SJSA1 (cell line): Measurements from ENCODE around the gene IFNL2. TPM values are rescaled to one million over a fixed set of nuclear protein-coding genes. Genes with fewer than 3 reads are reported as not detected.
"Not testable (repeated sequence)": the region's sequence is repeated elsewhere in the genome, so short reads cannot be mapped to it uniquely, and the experiment has no call there.

ENCODE experiments used
- DNase-seq, 2 experiments: peaks; one replicate each; pipeline ENCODE4 v3.0.0-alpha.2; 2015 to 2020; ENCODE audit warnings: low spot score in 2 of 2, low read depth in 1 of 2
- H3K27ac ChIP-seq: fragments of 250-450 bp; sonication (Bioruptor Pico); 2 replicates; pipeline ENCODE4 v1.5.1; 2020; ENCODE audit warnings: mild to moderate bottlenecking, moderate library complexity
- H3K27me3 ChIP-seq: fragments of 250-450 bp; sonication (Bioruptor Pico); replicated peaks from 2 replicates; pipeline ENCODE4 v1.5.1; 2020; ENCODE audit warnings: mild to moderate bottlenecking, moderate library complexity
- H3K36me3 ChIP-seq: fragments of 250-450 bp; sonication (Bioruptor Pico); 2 replicates; pipeline ENCODE4 v1.5.1; 2020; ENCODE audit warnings: mild to moderate bottlenecking
- H3K4me1 ChIP-seq: fragments of 250-450 bp; sonication (Bioruptor Pico); replicated peaks from 2 replicates; pipeline ENCODE4 v1.6.1; 2021; ENCODE audit warnings: mild to moderate bottlenecking
- H3K4me3 ChIP-seq: fragments of 250-450 bp; sonication (Bioruptor Pico); 2 replicates; pipeline ENCODE4 v1.5.1; 2020; ENCODE audit warnings: mild to moderate bottlenecking
- H3K9me3 ChIP-seq: fragments of 250-450 bp; sonication (Bioruptor Pico); replicated peaks from 2 replicates; pipeline ENCODE4 v1.5.1; 2020; ENCODE audit warnings: mild to moderate bottlenecking
- total RNA-seq: library from RNA; depleted of rRNA; stranded (reverse); fragments of >200 nt; shearing (Covaris generic); gene quantifications from 2 replicates; pipeline ENCODE4 v1.2.3, GENCODE V29; 2014

Gene IFNL2
- total RNA-seq, 1 experiment from 2014 or later = not detected

GRCh38 chr19:39245166-39245565 lies 23.0 kb upstream of the IFNL2 start:
- H3K4me1 ChIP-seq, H3K9me3 ChIP-seq, H3K4me3 ChIP-seq, H3K36me3 ChIP-seq, DNase-seq, H3K27ac ChIP-seq: not testable (repeated sequence)
- peaks cover 34% of the 10 kb centered on the region for H3K27me3 ChIP-seq

- Histone ChIP-seq H3K4me3 (no peak overlapping the region), H3K27me3 (peaks cover 44% of the 10 kb centered on the region), H3K36me3 (no peaks in the 10 kb centered on the region), H3K9me3 (no peaks in the 10 kb centered on the region), H3K4me1 (no peaks in the 10 kb centered on the region), H3K27ac (no peak overlapping the region)
- DNase-seq = no peak
These were observed 21.1 kb upstream of the IFNL2 start for GRCh38 chr19:39246951-39247669.

GRCh38 chr19:39247701-39248664 lies 20.2 kb upstream of the IFNL2 start:
- Histone ChIP-seq H3K27me3 (peaks cover 53% of the 10 kb centered on the region), H3K36me3 (no peaks in the 10 kb centered on the region), H3K4me3 (no peak overlapping the region), H3K4me1 (no peaks in the 10 kb centered on the region), H3K27ac (no peak overlapping the region), H3K9me3 (no peaks in the 10 kb centered on the region)
- DNase-seq = no peak

GRCh38 chr19:39248806-39249205 lies 19.4 kb upstream of the IFNL2 start, which contains the start of gene IFNL4:
Gene IFNL4, minus strand, starts transcription at chr19:39248856.
- Histone ChIP-seq H3K27ac (no peak within 1 kb of the TSS), H3K4me3 (no peak within 1 kb of the TSS), H3K27me3 (peaks cover 53% of the 10 kb centered on the region), H3K4me1 (no peaks in the 10 kb centered on the region), H3K36me3 (no peaks in the 10 kb centered on the region), H3K9me3 (no peaks in the 10 kb centered on the region)
- DNase-seq = no peak

- H3K9me3 ChIP-seq = no peaks in the 10 kb centered on the region
- peaks cover 70% of the 10 kb centered on the region for H3K27me3 ChIP-seq
- no peaks in the 10 kb centered on the region for H3K36me3 ChIP-seq
- no peaks in the 10 kb centered on the region for H3K4me1 ChIP-seq
- no peak overlapping the region for H3K4me3 ChIP-seq
- DNase-seq = no peak
- H3K27ac ChIP-seq = no peak overlapping the region
These were observed 17.1 kb upstream of the IFNL2 start for GRCh38 chr19:39251081-39251480.

GRCh38 chr19:39251846-39252245 lies 16.4 kb upstream of the IFNL2 start:
- peaks cover 77% of the 10 kb centered on the region for H3K27me3 ChIP-seq
- H3K27ac ChIP-seq = no peak overlapping the region
- H3K4me3 ChIP-seq = no peak overlapping the region
- H3K4me1 ChIP-seq = no peaks in the 10 kb centered on the region
- no peaks in the 10 kb centered on the region for H3K9me3 ChIP-seq
- no peaks in the 10 kb centered on the region for H3K36me3 ChIP-seq
- DNase-seq = no peak

GRCh38 chr19:39252458-39252857 lies 15.7 kb upstream of the IFNL2 start:
- peaks cover 77% of the 10 kb centered on the region for H3K27me3 ChIP-seq
- no peak for DNase-seq
- no peaks in the 10 kb centered on the region for H3K9me3 ChIP-seq
- no peaks in the 10 kb centered on the region for H3K36me3 ChIP-seq
- no peak overlapping the region for H3K4me3 ChIP-seq
- H3K4me1 ChIP-seq = no peaks in the 10 kb centered on the region
- no peak overlapping the region for H3K27ac ChIP-seq

GRCh38 chr19:39253374-39254149 lies 14.6 kb upstream of the IFNL2 start:
- DNase-seq = no peak
- H3K27me3 ChIP-seq = peaks cover 69% of the 10 kb centered on the region
- no peaks in the 10 kb centered on the region for H3K36me3 ChIP-seq
- no peak overlapping the region for H3K27ac ChIP-seq
- no peaks in the 10 kb centered on the region for H3K4me1 ChIP-seq
- H3K4me3 ChIP-seq = no peak overlapping the region
- no peaks in the 10 kb centered on the region for H3K9me3 ChIP-seq

GRCh38 chr19:39254531-39255345 lies 13.5 kb upstream of the IFNL2 start:
- H3K27me3 ChIP-seq = peaks cover 63% of the 10 kb centered on the region
- no peak overlapping the region for H3K27ac ChIP-seq
- H3K9me3 ChIP-seq = no peaks in the 10 kb centered on the region
- H3K36me3 ChIP-seq = no peaks in the 10 kb centered on the region
- no peak overlapping the region for H3K4me3 ChIP-seq
- H3K4me1 ChIP-seq = no peaks in the 10 kb centered on the region
- DNase-seq = no peak

GRCh38 chr19:39257227-39257626 lies 11.0 kb upstream of the IFNL2 start:
- no peak for DNase-seq
- Histone ChIP-seq H3K9me3 (no peaks in the 10 kb centered on the region), H3K4me1 (no peaks in the 10 kb centered on the region), H3K36me3 (no peaks in the 10 kb centered on the region), H3K27me3 (peaks cover 62% of the 10 kb centered on the region), H3K4me3 (no peak overlapping the region), H3K27ac (no peak overlapping the region)

GRCh38 chr19:39261704-39262103 lies 6.5 kb upstream of the IFNL2 start:
- no peaks in the 10 kb centered on the region for H3K36me3 ChIP-seq
- no peaks in the 10 kb centered on the region for H3K9me3 ChIP-seq
- no peaks in the 10 kb centered on the region for H3K4me1 ChIP-seq
- no peak overlapping the region for H3K27ac ChIP-seq
- peaks cover 63% of the 10 kb centered on the region for H3K27me3 ChIP-seq
- no peak overlapping the region for H3K4me3 ChIP-seq
- DNase-seq = no peak

- Histone ChIP-seq H3K9me3 (no peaks in the 10 kb centered on the region), H3K27me3 (peaks cover 56% of the 10 kb centered on the region)
- no peak for DNase-seq
These were observed 5.7 kb upstream of the IFNL2 start for GRCh38 chr19:39262496-39262895.

GRCh38 chr19:39263912-39264305 lies 4.3 kb upstream of the IFNL2 start:
- no peak overlapping the region for H3K27ac ChIP-seq
- no peaks in the 10 kb centered on the region for H3K9me3 ChIP-seq
- DNase-seq = no peak
- H3K4me3 ChIP-seq = no peak overlapping the region
- H3K27me3 ChIP-seq = peaks cover 56% of the 10 kb centered on the region
- H3K4me1 ChIP-seq = no peaks in the 10 kb centered on the region
- H3K36me3 ChIP-seq = no peaks in the 10 kb centered on the region

More at GRCh38 chr19:39262496-39262895, 5.7 kb upstream of the IFNL2 start:
- Histone ChIP-seq H3K4me3 (no peak overlapping the region), H3K4me1 (no peaks in the 10 kb centered on the region), H3K36me3 (no peaks in the 10 kb centered on the region), H3K27ac (no peak overlapping the region)
